Inferior parietal cortex (tissue), 1 donor: ENCODE results near the gene ALG8.
A peak's percentile ranks its signal among the peaks of the same experiment; 100 is the strongest.
"Not testable (repeated sequence)": the region's sequence is repeated elsewhere in the genome, so short reads cannot be mapped to it uniquely, and the experiment has no call there.

Experiments
- DNase-seq: peaks from one replicate; pipeline ENCODE4 v3.0.0-alpha.2; 2016; ENCODE audit errors: extremely low spot score

Gene ALG8

GRCh38 chr11:78100676-78101472 lies 38.6 kb downstream of the ALG8 start:
- DNase-seq = peak; percentile 25

DNA sequence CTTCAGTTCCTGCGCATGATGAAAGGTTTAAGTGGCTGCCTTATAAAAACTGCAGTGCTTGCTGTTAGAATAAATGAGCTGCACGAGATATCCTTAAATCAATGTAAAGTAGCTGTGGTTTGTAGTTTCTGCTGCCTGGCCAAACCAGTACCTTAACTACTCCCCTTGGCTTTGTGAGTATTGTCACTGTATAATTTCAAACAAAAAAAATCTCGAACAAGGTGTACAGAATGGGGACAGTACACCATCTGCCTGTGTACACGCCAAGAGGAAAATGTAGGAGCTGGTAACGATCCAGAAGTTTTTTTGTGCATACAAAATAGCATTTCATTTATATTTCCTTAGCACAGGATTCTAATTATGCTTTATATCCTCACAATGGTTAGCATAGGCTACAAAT lies 39.2 kb downstream of the ALG8 start:
- DNase-seq = peak; percentile 42

DNA sequence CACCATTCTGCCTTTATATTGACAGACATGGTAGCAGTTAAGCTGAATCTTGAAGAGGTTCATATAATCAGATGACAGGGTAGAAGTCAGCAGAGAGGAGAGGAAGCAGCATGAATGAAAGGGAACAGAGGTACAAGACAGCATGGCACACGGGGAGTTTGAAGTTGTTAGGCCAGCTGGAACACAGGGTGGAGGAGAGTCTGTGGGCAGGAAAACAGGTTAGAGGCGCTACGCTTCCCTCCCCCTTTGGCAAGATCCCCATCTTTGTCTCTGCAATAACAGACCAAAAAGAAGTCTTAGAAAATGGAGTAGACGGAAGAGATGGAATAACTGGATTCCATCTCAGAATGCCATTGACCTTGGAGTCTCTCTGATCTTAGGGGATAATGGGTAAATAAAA lies 39.8 kb downstream of the ALG8 start:
- no peak for DNase-seq

DNA sequence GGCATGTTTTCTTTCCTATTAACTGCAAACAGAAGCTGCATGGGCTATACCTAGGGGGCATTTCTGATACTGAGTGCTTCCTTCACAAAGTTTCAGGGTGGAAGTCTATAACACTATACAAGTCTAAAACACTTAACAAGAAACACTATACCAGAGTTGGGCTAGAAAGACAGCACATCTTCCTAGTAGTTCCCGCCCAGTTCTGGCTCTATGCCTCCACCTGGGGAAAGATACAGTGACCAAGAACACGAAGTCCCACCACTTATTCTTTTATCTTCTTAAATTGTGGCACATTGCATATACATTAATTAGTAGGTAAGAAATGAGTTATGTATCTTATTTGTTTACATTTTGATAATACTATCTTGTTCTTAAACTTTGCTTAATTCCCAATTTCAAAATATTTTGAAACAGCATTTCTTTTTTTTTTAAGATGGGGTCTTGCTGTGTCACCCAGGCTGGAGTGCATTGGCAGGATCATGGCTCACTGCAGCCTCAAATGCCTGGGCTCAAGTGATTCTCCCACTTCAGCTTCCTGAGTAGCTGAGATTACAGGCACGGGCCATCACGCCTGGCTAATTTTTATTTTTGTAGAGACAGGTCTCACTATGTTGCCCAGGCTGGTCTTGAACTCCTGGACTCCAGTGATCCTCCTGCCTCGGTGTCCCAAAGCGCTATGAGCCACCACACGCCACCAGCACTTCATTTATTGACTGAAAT lies 41.6 kb downstream of the ALG8 start:
- no peak for DNase-seq

DNA sequence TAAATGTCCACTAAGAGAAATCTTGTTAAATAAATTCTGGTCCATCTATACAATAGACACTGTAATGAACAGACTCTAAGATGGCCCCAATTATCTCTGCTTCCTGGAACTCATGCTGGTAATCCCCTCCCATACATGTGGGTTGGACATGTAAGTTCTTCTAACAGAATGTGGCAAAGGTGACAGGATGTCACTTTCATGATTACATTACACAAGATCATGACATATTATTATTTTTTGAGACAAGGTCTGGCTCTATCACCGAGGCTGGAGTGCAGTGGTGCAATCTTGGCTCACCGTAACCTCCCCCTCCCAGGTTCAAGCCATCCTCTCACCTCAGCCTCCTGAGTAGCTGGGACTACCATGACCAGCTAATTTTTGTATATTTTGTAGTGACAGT lies 45.2 kb downstream of the ALG8 start:
- DNase-seq = no peak

DNA sequence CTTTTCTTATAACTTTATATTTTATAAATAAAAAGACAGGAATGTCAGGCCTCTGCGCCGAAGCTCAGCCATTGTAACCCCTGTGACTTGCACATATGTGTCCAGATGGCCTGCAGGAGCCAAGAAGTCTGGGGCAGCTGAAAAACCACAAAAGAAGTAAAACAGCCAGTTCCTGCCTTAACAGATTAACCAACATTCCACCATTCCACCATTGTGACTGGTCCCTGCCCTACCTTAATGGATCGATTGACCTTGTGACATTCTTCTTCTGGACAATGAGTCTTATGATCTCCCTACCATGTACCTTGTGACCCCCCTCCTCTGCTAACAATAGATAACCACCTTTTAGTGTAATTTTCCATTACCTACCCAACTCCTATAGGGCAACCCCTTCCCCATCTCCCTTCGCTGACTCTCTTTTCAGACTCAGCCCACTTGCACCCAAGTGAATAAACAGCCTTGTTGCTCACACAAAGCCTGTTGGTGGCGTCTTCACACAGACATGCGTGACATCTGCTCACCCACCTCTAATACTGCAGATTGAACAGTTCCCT lies 52.8 kb downstream of the ALG8 start:
- not testable (repeated sequence) for DNase-seq

GRCh38 chr11:78085972-78086371 lies 53.5 kb downstream of the ALG8 start:
- DNase-seq = no peak

DNA sequence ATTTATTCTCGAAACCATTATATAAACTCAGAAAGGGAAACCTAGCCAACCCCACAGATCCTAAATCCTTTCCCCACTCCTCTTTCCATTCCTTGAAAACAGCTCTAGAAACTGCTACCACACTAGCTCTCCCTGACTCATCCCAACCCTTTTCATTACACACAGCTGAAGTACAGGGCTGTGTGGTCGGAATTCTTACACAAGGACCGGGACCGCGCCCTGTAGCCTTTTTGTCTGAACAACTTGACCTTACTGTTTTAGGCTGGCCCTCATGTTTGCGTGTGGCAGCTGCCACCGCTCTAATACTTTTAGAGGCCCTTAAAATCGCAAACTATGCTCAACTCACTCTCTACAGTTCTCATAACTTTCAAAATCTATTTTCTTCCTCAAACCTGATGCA lies 54.9 kb downstream of the ALG8 start:
- DNase-seq = not testable (repeated sequence)

GRCh38 chr11:78083021-78083420 lies 56.4 kb downstream of the ALG8 start:
- DNase-seq = no peak

DNA sequence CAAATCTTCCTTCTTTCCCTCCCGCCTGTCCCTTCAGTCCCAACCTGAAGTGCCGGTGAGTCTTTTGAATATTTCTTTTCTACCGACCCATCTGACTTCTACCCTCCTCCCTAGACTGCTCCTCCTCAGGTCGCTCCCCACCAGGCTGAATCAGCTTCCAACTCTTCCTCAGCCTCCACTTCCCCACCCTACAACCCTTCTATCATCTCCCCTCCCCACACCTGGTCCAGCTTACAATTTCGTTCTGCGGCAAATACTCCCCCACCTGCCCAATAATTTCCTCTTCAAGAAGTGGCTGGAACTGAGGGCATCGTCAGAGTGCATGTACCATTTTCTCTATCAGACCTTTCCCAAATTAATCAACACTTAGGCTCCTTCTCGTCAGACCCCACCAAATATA lies 57.3 kb downstream of the ALG8 start:
- no peak for DNase-seq

GRCh38 chr11:78081583-78081982 lies 57.8 kb downstream of the ALG8 start:
- no peak for DNase-seq

DNA sequence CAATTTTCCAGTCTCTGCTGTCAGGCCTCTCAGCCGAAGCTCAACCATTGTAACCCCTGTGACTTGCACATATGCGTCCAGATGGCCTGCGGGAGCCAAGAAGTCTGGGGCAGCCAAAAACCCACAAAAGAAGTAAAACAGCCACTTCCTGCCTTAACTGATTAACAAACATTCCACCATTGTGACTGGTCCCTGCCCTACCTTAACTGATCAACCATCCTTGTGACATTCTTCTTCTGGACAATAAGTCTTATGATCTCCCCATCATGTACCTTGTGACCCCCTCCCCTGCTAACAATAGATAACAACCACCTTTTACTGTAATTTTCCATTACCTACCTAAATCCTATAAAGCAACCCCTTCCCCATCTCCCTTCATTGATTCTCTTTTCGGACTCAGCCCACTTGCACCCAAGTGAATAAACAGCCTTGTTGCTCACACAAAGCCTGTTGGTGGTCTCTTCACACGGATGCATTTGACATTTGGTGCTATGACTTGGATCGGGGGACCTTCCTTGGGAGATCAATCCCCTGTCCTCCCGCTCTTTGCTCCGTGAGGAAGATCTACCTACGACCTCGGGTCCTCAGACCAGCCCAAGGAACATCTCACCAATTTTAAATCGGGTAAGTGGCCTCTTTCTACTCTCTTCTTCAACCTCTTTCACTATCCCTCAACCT lies 58.5 kb downstream of the ALG8 start:
- DNase-seq = no peak

- no peak for DNase-seq
Observed at GRCh38 chr11:78080084-78080817, 59.2 kb downstream of the ALG8 start.

- DNase-seq = peak; percentile 84
Observed at GRCh38 chr11:78079232-78080083, 60.0 kb downstream of the ALG8 start, which contains the start of gene NDUFC2. TSS of gene NDUFC2 (minus strand) at chr11:78079862. CDS start at chr11:78079744, 118 bp downstream.

- DNase-seq = no peak
Observed at GRCh38 chr11:78078218-78079167, 60.9 kb downstream of the ALG8 start.

DNA sequence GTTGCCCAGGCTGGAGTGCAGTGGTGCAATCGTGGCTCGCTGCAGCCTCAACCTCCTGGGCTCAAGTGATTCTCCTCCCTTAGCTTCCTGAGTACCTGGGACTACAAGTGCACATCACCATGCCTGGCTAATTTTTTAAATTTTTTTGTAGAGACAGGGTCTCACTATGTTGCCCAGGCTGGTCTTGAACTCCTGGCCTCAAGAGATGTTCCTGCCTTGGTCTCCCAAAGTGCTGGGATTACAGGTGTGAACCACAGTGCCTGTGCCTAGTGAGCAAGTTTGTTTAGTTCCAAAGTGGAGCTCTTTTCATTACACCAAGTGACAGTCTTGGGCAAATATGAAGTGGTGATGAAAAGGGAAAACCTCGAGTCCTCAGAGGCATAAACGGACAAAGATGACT lies 61.8 kb downstream of the ALG8 start:
- not testable (repeated sequence) for DNase-seq

DNA sequence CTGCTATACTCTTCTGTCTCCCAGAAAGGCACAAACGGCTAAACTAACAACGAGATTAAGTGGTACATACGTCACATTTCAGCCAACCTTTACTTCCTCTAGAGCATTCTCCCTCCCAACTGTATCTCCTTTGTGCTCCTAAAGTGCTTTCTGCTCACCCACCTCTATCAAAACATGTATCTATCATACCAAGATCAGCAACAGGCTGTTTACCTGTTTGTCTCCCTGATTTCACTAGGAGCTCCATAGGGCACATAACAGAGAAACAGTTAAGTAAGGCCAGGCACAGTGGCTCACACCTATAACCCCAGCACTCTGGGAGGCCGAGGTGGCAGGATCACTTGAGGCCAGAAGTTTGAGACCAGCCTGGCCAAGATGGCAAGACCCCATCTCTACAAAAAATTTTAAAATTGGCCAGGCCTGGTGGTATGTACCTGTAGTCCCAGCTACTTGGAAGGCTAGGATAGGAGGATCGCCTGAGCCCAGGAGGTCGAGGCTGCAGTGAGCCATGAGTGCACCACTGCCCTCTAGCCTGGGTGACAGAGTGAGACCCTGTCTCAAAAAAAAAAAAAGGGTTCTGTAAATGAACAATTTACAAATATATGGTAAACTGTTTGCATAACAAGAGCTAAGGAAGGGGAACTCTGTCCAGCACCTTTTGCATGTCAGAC lies 62.6 kb downstream of the ALG8 start:
- no peak for DNase-seq

GRCh38 chr11:78074756-78075155 lies 64.7 kb downstream of the ALG8 start:
- no peak for DNase-seq

DNA sequence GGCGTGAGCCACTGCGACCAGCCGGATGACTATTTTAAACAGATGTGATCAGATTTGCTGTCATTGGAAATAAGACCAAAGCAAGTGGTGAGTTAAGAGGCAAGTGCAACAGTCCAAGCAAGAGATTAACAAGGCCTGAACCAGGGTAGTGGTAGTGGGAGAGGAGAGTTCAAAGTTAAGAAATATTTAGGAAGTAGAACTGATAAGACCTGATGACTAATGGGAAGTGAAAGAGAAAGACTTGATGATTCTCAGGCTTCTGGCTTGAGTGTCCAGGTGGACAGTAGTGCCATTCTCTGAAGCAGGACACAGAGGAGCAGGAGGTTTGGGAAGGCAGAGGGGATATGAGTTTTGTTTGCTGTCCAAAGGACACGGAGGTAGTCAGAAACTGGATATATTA lies 67.0 kb downstream of the ALG8 start:
- DNase-seq = no peak
